ENCODE results near the gene CCDC102B.

CCDC102B gene

GRCh38 chr18:68793951-68794350, 3.9 kb upstream of the CCDC102B start:
- TF ChIP-seq POLR2A (IDR thresholded peaks at IDR 0.05; ENCODE audit: low read depth, low read length), result no peak
- DNase-seq (ENCODE audit: insufficient read length, low spot score) (no peak), FAIRE-seq (no peak)

GRCh38 chr18:68796936-68797690, 767 bp upstream of the CCDC102B start:
- FAIRE-seq, result peak; percentile 27
- no peak for DNase-seq (ENCODE audit: insufficient read length, low spot score)

GRCh38 chr18:68800075-68800474, 2.2 kb downstream of the CCDC102B start:
- DNase-seq (ENCODE audit: insufficient read length, low spot score), result no peak

More at GRCh38 chr18:68796936-68797690, 767 bp upstream of the CCDC102B start:
- no peak for TF ChIP-seq POLR2A (IDR thresholded peaks at IDR 0.05; ENCODE audit: low read depth, low read length)

GRCh38 chr18:68803356-68803755, 5.5 kb downstream of the CCDC102B start:
- TF ChIP-seq POLR2A (IDR thresholded peaks at IDR 0.05; ENCODE audit: low read depth, low read length), result no peak
- DNase-seq (ENCODE audit: insufficient read length, low spot score) (no peak), FAIRE-seq (no peak)

More at GRCh38 chr18:68800075-68800474, 2.2 kb downstream of the CCDC102B start:
- TF ChIP-seq POLR2A (IDR thresholded peaks at IDR 0.05; ENCODE audit: low read depth, low read length), result no peak
- FAIRE-seq, result no peak

- DNase-seq (ENCODE audit: insufficient read length, low spot score) (no peak), FAIRE-seq (no peak)
- no peak for TF ChIP-seq POLR2A (IDR thresholded peaks at IDR 0.05; ENCODE audit: low read depth, low read length)
Observed at GRCh38 chr18:68817584-68817983, 19.7 kb downstream of the CCDC102B start.

GRCh38 chr18:68818584-68818983, 20.7 kb downstream of the CCDC102B start:
- no peak for TF ChIP-seq POLR2A (IDR thresholded peaks at IDR 0.05; ENCODE audit: low read depth, low read length)
- FAIRE-seq, result no peak
- DNase-seq (ENCODE audit: insufficient read length, low spot score), result no peak

- no peak for TF ChIP-seq POLR2A (IDR thresholded peaks at IDR 0.05; ENCODE audit: low read depth, low read length)
- no peak for FAIRE-seq
- DNase-seq (ENCODE audit: insufficient read length, low spot score), result no peak
Observed at GRCh38 chr18:68822926-68823325, 25.0 kb downstream of the CCDC102B start.

- no peak for FAIRE-seq
- TF ChIP-seq POLR2A (IDR thresholded peaks at IDR 0.05; ENCODE audit: low read depth, low read length), result no peak
Observed at GRCh38 chr18:68826121-68826520, 28.2 kb downstream of the CCDC102B start.

GRCh38 chr18:68830256-68831045, 32.6 kb downstream of the CCDC102B start:
- DNase-seq (ENCODE audit: insufficient read length, low spot score) (no peak), FAIRE-seq (no peak)
- TF ChIP-seq POLR2A (IDR thresholded peaks at IDR 0.05; ENCODE audit: low read depth, low read length), result no peak

More at GRCh38 chr18:68826121-68826520, 28.2 kb downstream of the CCDC102B start:
- no peak for DNase-seq (ENCODE audit: insufficient read length, low spot score)

- no peak for FAIRE-seq
- no peak for TF ChIP-seq POLR2A (IDR thresholded peaks at IDR 0.05; ENCODE audit: low read depth, low read length)
Observed at GRCh38 chr18:68833756-68834155, 35.9 kb downstream of the CCDC102B start.

GRCh38 chr18:68837665-68838451, 40.0 kb downstream of the CCDC102B start:
- no peak for TF ChIP-seq POLR2A (IDR thresholded peaks at IDR 0.05; ENCODE audit: low read depth, low read length)
- DNase-seq (ENCODE audit: insufficient read length, low spot score) (no peak), FAIRE-seq (no peak)

More at GRCh38 chr18:68833756-68834155, 35.9 kb downstream of the CCDC102B start:
- DNase-seq (ENCODE audit: insufficient read length, low spot score), result no peak

GRCh38 chr18:68839701-68840100, 41.8 kb downstream of the CCDC102B start:
- DNase-seq (ENCODE audit: insufficient read length, low spot score) (no peak), FAIRE-seq (no peak)
- TF ChIP-seq POLR2A (IDR thresholded peaks at IDR 0.05; ENCODE audit: low read depth, low read length), result no peak

- DNase-seq (ENCODE audit: insufficient read length, low spot score) (peak; percentile 1), FAIRE-seq (peak; percentile 79)
- no peak for TF ChIP-seq POLR2A (IDR thresholded peaks at IDR 0.05; ENCODE audit: low read depth, low read length)
Observed at GRCh38 chr18:68840554-68841263, 42.8 kb downstream of the CCDC102B start.

Measured in H54 (cell line).